CD4-positive, alpha-beta T cell (primary cell): Measurements from ENCODE around the gene KCTD10. TPM values are rescaled to one million over a fixed set of nuclear protein-coding genes. Genes with fewer than 3 reads are reported as not detected.

ENCODE experiments used
- ATAC-seq: fragments of 200-7000 bp; cut with Tn5 transposase; one replicate; pipeline ENCODE4 v1.10.0; 2022; ENCODE audit warnings: mild to moderate bottlenecking; ENCODE audit not compliant: poor library complexity
- CTCF ChIA-PET: fragments of 350-600 bp; sonication (Branson Sonifier 250); formaldehyde crosslinking; loops from one replicate; lab custom pipeline; 2021; ENCODE audit warnings: antibody characterized with exemption, inconsistent platforms; lab: Charles Lee
- POLR2A ChIA-PET: fragments of 350-600 bp; sonication (Branson Sonifier 250); formaldehyde crosslinking; loops from one replicate; lab custom pipeline; 2021; ENCODE audit warnings: antibody characterized with exemption, inconsistent platforms; lab: Charles Lee
- DNase-seq, 14 experiments: peaks; one replicate each; pipeline ENCODE4 v3.0.0-alpha.2; 2013 to 2020; ENCODE audit warnings: mixed read lengths in 2 of 14
- H3K27ac ChIP-seq, 2 donors: one replicate each; pipeline versions ENCODE4 v1.5.1 to v1.7.0; 2013; ENCODE audit warnings: low read length in 2 of 2, low read depth in 1 of 2, mild to moderate bottlenecking in 1 of 2
- H3K27me3 ChIP-seq, 2 experiments: 1 replicate in 1 of 2; 2 replicates in 1 of 2; pipeline versions ENCODE4 v1.6.1 to v1.7.0; 2013; ENCODE audit warnings: low read length in 2 of 2, control low read depth in 1 of 2, mild to moderate bottlenecking in 1 of 2, moderate library complexity in 1 of 2; ENCODE audit not compliant: insufficient read depth in 2 of 2, control insufficient read depth in 1 of 2
- H3K36me3 ChIP-seq: one replicate; pipeline ENCODE4 v1.6.1; 2013; ENCODE audit warnings: low read length, control low read depth; ENCODE audit not compliant: insufficient read depth
- H3K4me1 ChIP-seq: one replicate; pipeline ENCODE4 v1.6.1; 2013; ENCODE audit warnings: low read length, control low read depth; ENCODE audit not compliant: insufficient read depth
- H3K4me3 ChIP-seq: one replicate; pipeline ENCODE4 v1.5.1; 2013; ENCODE audit warnings: mild to moderate bottlenecking, low read length, moderate library complexity
- H3K9me3 ChIP-seq, 2 experiments: 1 replicate in 1 of 2; 2 replicates in 1 of 2; pipeline versions ENCODE4 v1.6.1 to v1.7.0; 2013; ENCODE audit warnings: low read length in 2 of 2, mild to moderate bottlenecking in 2 of 2, control low read depth in 1 of 2, moderate library complexity in 1 of 2; ENCODE audit not compliant: control insufficient read depth in 1 of 2, insufficient read depth in 1 of 2
- H3K27ac Mint-ChIP-seq: one replicate; pipeline ENCODE4 v1.8.0; 2020; ENCODE audit warnings: mixed read lengths
- H3K27me3 Mint-ChIP-seq: one replicate; pipeline ENCODE4 v1.8.0; 2021; ENCODE audit warnings: mixed read lengths
- H3K36me3 Mint-ChIP-seq: one replicate; pipeline ENCODE4 v1.8.0; 2021; ENCODE audit warnings: low read depth, mixed read lengths
- H3K4me1 Mint-ChIP-seq: one replicate; pipeline ENCODE4 v1.8.0; 2021; ENCODE audit warnings: low read depth, mixed read lengths
- H3K4me3 Mint-ChIP-seq: one replicate; pipeline ENCODE4 v1.8.0; 2020; ENCODE audit warnings: mild to moderate bottlenecking, mixed read lengths
- H3K9me3 Mint-ChIP-seq: one replicate; pipeline ENCODE4 v1.8.0; 2020; ENCODE audit warnings: mixed read lengths
- intact Hi-C, 2 experiments: fragments of 100-400 bp; cut with DNase I in 1 of 2; cut with micrococcal nuclease in 1 of 2; formaldehyde crosslinking; loops; one replicate each; pipeline versions ENCODE4 v1.15.1 to v1.9.0; 2023 to 2025; cut with DNase I, micrococcal nuclease
- total RNA-seq, 174 experiments: library from RNA in 2 of 174; stranded (reverse) in 2 of 174; gene quantifications; one replicate each; pipeline ENCODE4 v1.2.3 and lab custom pipeline; 2021 to 2026
- TF ChIP-seq, protein P1 (sequence below): fragments of 200-600 bp; IDR thresholded peaks from one replicate; pipeline ENCODE4 v1.8.0; 2022; ENCODE audit warnings: antibody characterized with exemption, mild to moderate bottlenecking

Gene KCTD10
- total RNA-seq, 2 experiments from 2014 or later = 24.2 to 26.1 TPM

DNA sequence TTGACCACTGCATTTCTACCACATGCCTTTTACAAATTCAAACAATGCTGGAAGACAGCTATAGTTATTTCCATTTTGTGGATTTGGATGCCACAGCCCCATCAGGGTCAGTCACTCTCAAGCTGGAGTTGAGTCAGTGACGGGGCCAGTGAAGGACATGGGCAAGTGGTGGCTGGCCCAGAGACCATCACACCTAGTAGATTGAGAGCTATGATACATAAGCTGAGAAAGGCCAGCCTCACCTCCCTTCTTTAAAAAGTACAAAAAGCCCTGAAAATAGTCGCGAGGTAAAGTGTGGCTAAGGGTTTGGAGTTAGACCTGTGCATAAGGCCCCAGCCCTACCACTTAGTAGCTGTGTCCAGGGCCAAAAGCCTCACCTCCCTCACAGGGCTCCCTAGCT lies 4.1 kb downstream of the KCTD10 start:
- Mint-ChIP-seq H3K27me3 (no peaks in the 10 kb centered on the region), H3K4me1 (peaks cover 46% of the 10 kb centered on the region), H3K9me3 (no peaks in the 10 kb centered on the region), H3K4me3 (no peak overlapping the region), H3K27ac (no peak overlapping the region), H3K36me3 (peaks cover 43% of the 10 kb centered on the region)
- TF ChIP-seq, protein P1, sequence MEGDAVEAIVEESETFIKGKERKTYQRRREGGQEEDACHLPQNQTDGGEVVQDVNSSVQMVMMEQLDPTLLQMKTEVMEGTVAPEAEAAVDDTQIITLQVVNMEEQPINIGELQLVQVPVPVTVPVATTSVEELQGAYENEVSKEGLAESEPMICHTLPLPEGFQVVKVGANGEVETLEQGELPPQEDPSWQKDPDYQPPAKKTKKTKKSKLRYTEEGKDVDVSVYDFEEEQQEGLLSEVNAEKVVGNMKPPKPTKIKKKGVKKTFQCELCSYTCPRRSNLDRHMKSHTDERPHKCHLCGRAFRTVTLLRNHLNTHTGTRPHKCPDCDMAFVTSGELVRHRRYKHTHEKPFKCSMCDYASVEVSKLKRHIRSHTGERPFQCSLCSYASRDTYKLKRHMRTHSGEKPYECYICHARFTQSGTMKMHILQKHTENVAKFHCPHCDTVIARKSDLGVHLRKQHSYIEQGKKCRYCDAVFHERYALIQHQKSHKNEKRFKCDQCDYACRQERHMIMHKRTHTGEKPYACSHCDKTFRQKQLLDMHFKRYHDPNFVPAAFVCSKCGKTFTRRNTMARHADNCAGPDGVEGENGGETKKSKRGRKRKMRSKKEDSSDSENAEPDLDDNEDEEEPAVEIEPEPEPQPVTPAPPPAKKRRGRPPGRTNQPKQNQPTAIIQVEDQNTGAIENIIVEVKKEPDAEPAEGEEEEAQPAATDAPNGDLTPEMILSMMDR = no peak
- Histone ChIP-seq H3K36me3 (peaks cover 25% of the 10 kb centered on the region), H3K4me1 (peaks cover 30% of the 10 kb centered on the region), H3K27me3 (no peaks in the 10 kb centered on the region), H3K9me3 (no peaks in the 10 kb centered on the region), H3K27ac (no peak overlapping the region), H3K4me3 (no peak overlapping the region)
- ChIA-PET POLR2A (interaction anchor here (2.1 kb wide), 1 partner anchor 10 kb away, joined by 8 read pairs; no protein-coding TSS in a partner anchor), CTCF (interaction anchor here (1.4 kb wide), 1 partner anchor 40 kb away, joined by 3 read pairs; no protein-coding TSS in a partner anchor)
- no peak for ATAC-seq
- no peak for DNase-seq
- intact Hi-C loops = loop anchor here in 1 of 2 experiments (10.0 kb wide), 3 partner anchors 412 to 1708 kb away; partner anchors contain the start of genes FICD, GLTP and PRDM4

DNA sequence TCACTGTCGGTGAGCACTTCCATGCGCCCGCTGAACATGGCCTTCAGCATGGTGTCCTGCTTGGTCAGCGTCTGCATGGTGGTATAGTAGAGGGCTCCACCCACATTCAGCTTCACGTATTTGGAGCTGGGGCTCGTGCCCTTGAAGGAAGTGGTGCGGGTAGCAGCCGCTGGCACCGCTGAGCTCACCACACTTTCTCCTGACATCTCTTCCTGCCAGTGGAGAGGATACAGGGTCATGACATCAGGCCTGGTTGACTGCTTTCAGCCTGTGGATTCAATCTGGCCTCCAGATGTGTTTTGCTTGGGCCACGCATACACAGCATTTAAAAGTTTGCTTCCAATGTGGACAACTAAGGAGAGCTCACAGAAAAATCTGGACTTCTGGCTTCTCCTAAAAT lies 7.6 kb downstream of the KCTD10 start:
- H3K27ac Mint-ChIP-seq = no peak overlapping the region
- no peak for DNase-seq
- peaks cover 52% of the 10 kb centered on the region for H3K36me3 Mint-ChIP-seq
- no peaks in the 10 kb centered on the region for H3K27me3 Mint-ChIP-seq
- TF ChIP-seq, protein P1 = no peak
- POLR2A ChIA-PET = no interaction called here
- intact Hi-C loops = no loop called here
- Histone ChIP-seq H3K4me3 (no peak overlapping the region), H3K9me3 (no peaks in the 10 kb centered on the region), H3K27me3 (no peaks in the 10 kb centered on the region), H3K36me3 (peaks cover 50% of the 10 kb centered on the region), H3K27ac (no peak overlapping the region), H3K4me1 (peaks cover 9% of the 10 kb centered on the region)
- H3K4me3 Mint-ChIP-seq = no peak overlapping the region
- CTCF ChIA-PET = no interaction called here
- no peaks in the 10 kb centered on the region for H3K9me3 Mint-ChIP-seq
- no peak for ATAC-seq
- peaks cover 33% of the 10 kb centered on the region for H3K4me1 Mint-ChIP-seq

DNA sequence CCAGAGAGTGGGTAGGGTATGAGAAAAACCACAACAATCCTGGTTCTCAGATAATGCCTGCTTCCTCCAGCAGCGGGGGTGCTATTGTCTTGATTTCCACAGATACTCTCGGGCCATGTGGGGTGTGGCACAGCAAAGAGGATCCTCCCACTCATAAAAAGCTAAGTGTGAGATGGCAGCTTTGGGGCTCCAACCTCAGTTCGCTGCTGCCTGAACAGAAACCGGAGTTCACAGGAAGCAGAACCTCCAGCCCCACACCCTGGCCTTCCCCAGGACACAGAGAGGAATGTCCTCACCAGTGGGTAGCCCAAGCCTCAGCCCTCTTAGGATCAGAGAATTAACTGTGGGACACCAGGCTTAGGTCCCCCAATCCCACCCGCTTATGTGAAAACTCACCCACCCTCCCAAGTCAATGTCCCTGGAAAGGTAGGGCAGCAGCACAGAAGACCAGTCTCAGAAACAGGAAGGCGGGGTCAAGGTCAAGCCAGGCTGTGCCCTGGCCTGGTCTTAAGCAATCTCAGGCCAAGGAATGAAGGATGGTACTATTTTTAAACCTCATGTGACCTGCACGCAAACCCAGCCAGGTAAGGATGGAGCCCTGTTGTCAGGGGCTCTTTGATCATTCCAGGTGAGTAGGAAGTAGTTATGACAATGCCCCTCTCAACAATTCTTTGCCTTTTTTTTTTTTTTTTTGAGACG lies 9.0 kb downstream of the KCTD10 start:
- Mint-ChIP-seq H3K36me3 (peaks cover 52% of the 10 kb centered on the region), H3K27ac (no peak overlapping the region), H3K27me3 (no peaks in the 10 kb centered on the region), H3K9me3 (no peaks in the 10 kb centered on the region), H3K4me3 (no peak overlapping the region), H3K4me1 (peaks cover 44% of the 10 kb centered on the region)
- intact Hi-C loops = no loop called here
- no peaks in the 10 kb centered on the region for H3K9me3 ChIP-seq
- ATAC-seq (no peak), DNase-seq (no peak)
- H3K4me3 ChIP-seq = no peak overlapping the region
- POLR2A ChIA-PET = no interaction called here
- H3K36me3 ChIP-seq = peaks cover 50% of the 10 kb centered on the region
- no peak overlapping the region for H3K27ac ChIP-seq
- CTCF ChIA-PET = no interaction called here
- no peaks in the 10 kb centered on the region for H3K27me3 ChIP-seq
- peaks cover 16% of the 10 kb centered on the region for H3K4me1 ChIP-seq
- TF ChIP-seq, protein P1 = no peak
